Mucosa of stomach (tissue), 1 donor: ENCODE data around the gene EML2.

Experiments
- H3K27me3 ChIP-seq: one replicate; pipeline ENCODE4 v1.7.0; 2013; ENCODE audit warnings: mild to moderate bottlenecking, low read length; ENCODE audit not compliant: control insufficient read depth, insufficient read depth
- H3K36me3 ChIP-seq: one replicate; pipeline ENCODE4 v1.7.0; 2013; ENCODE audit warnings: low read length; ENCODE audit not compliant: control insufficient read depth, insufficient read depth
- H3K4me1 ChIP-seq: one replicate; pipeline ENCODE4 v1.7.0; 2013; ENCODE audit warnings: mild to moderate bottlenecking, low read length; ENCODE audit not compliant: control insufficient read depth, insufficient read depth
- H3K4me3 ChIP-seq: one replicate; pipeline ENCODE4 v1.7.0; 2013; ENCODE audit warnings: low read length
- H3K9ac ChIP-seq: one replicate; pipeline ENCODE4 v1.7.0; 2013; ENCODE audit warnings: mild to moderate bottlenecking, low read length, moderate library complexity
- H3K9me3 ChIP-seq: one replicate; pipeline ENCODE4 v1.7.0; 2013; ENCODE audit warnings: mild to moderate bottlenecking, low read length, moderate library complexity; ENCODE audit not compliant: control insufficient read depth
- donor health status: Pancreatic carcinoma.

The EML2 gene

DNA sequence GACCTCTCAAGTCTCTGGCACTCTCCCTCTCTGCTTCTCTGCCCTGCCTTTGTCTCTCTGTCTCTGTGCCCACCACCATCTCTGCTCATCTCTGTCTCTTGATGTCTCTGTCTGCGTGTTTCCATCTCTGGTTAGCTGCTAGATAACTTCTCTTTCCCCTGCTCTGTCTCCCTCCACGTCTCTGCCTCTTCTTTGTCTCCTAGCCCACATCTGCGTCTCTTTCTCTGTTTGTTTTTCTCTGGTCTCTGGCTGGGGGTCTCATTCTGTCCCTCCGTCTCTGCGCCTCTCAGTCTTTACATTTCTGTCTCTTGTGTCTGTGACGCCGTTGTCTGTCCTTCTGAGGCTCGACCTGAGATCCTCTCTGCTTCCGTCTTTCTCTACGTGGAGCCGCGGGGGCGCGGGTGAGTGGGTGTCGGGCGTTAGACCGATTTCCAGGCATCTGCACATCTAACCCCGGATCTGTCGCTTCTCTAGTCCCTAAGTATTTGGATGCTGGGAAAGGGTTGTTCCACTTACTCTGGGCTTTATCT is 29.2 kb upstream of the EML2 start:
- Histone ChIP-seq H3K27me3 (peaks cover 24% of the 10 kb centered on the region), H3K9ac (peak overlapping the region; percentile 89), H3K9me3 (no peaks in the 10 kb centered on the region), H3K36me3 (no peaks in the 10 kb centered on the region), H3K4me1 (peaks cover 18% of the 10 kb centered on the region), H3K4me3 (peak overlapping the region; percentile 71)

DNA sequence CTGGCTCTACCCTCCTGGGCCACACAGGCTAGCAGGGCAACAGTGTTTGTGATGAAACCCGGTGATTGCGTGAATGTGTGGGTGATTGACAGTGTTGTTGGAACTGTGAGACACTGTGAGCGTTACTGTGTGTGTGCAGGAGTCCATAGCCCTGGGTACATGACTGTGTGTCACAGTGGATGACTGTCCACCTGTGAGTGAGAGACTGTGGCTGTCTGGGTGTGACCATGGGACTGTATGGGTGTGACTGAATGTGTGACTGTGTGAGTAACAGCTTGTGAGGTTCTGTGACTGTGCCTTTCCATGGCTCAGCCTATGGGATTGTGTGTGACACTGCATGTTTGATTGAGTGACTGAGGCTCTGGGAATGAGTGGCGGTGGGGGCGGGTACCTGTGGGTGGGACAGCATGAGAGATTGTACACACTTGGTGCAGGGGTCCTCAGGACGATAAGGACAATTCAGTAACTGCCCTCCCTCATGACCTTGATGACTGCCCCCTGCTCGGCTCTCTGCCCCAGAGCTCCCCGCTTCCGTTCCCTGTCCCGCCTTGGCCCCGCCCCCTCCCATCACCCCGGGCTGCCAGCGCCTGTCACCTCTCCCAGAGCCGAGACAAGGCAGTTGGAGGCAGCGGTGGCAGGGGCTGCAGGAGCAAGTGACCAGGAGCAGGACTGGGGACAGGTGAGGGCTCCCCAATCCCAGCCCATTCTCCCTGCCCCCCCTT is 28.6 kb upstream of the EML2 start, which contains the start of gene GIPR:
GIPR (plus strand) TSS at position 602 of the 722 bp plus-strand sequence. CDS start 1,300 bp downstream, outside the sequence.
- peaks cover 18% of the 10 kb centered on the region for H3K4me1 ChIP-seq
- peak within 1 kb of the TSS; percentile 71 for H3K4me3 ChIP-seq
- peak within 1 kb of the TSS; percentile 89 for H3K9ac ChIP-seq
- H3K27me3 ChIP-seq = peaks cover 24% of the 10 kb centered on the region
- no peaks in the 10 kb centered on the region for H3K9me3 ChIP-seq
- H3K36me3 ChIP-seq = no peaks in the 10 kb centered on the region

DNA sequence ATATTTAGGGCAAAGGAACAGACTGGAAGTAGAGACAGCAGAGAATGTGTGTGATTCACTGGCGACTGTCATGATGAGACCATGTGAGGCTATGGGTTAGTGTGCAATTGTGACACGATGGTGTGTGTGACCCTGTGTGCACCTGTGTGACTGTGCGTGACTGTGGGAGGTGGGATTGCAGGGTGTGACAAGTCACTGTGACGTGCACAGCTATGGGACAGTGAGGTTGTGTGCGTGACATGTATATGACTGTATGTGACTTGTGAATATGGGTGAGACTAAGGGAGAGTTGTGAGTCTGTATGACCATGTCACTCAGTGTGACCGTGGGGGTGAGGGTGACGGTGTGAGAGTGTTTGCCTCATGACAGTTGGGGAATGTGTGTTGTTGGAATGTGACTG is 25.4 kb upstream of the EML2 start:
- H3K4me1 ChIP-seq = peaks cover 7% of the 10 kb centered on the region
- H3K27me3 ChIP-seq = peaks cover 14% of the 10 kb centered on the region
- no peak overlapping the region for H3K4me3 ChIP-seq
- no peak overlapping the region for H3K9ac ChIP-seq
- no peaks in the 10 kb centered on the region for H3K9me3 ChIP-seq
- H3K36me3 ChIP-seq = no peaks in the 10 kb centered on the region

GRCh38 chr19:45663800-45664199 is 24.6 kb upstream of the EML2 start:
- Histone ChIP-seq H3K4me3 (no peak overlapping the region), H3K9me3 (no peaks in the 10 kb centered on the region), H3K4me1 (peaks cover 7% of the 10 kb centered on the region), H3K36me3 (no peaks in the 10 kb centered on the region), H3K9ac (no peak overlapping the region), H3K27me3 (peaks cover 7% of the 10 kb centered on the region)

DNA sequence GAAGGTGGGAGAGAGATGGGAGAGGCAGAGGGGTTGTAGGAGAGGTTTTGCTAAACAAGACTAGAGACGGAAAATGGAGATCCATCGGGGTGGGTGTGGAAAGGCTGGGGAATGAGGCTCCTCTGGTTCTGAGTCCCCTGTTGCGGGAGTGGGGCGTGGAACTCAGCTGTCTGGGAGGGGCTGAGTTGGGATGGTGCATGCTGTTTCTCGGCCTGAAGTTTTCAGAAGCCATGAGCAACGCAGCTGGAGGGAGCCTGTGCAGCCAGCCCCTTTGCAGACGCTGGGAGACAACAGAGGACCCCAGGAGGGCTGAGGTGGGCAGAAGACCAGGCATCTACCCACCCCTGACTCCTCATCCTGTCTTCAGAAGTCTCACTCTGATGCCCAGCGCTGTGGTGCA is 21.4 kb upstream of the EML2 start:
- Histone ChIP-seq H3K9me3 (no peaks in the 10 kb centered on the region), H3K9ac (no peak overlapping the region), H3K27me3 (no peaks in the 10 kb centered on the region), H3K4me3 (no peak overlapping the region), H3K4me1 (no peaks in the 10 kb centered on the region), H3K36me3 (no peaks in the 10 kb centered on the region)

- no peaks in the 10 kb centered on the region for H3K4me1 ChIP-seq
- no peak overlapping the region for H3K9ac ChIP-seq
- no peaks in the 10 kb centered on the region for H3K36me3 ChIP-seq
- H3K27me3 ChIP-seq = no peaks in the 10 kb centered on the region
- H3K9me3 ChIP-seq = no peaks in the 10 kb centered on the region
- H3K4me3 ChIP-seq = no peak overlapping the region
Observed at GRCh38 chr19:45659096-45659729, 20.0 kb upstream of the EML2 start.

GRCh38 chr19:45657520-45658167 is 18.4 kb upstream of the EML2 start:
- H3K27me3 ChIP-seq = no peaks in the 10 kb centered on the region

GRCh38 chr19:45655073-45655472 is 15.9 kb upstream of the EML2 start:
- no peak overlapping the region for H3K4me3 ChIP-seq
- no peak overlapping the region for H3K9ac ChIP-seq
- no peaks in the 10 kb centered on the region for H3K4me1 ChIP-seq
- no peaks in the 10 kb centered on the region for H3K9me3 ChIP-seq
- H3K27me3 ChIP-seq = no peaks in the 10 kb centered on the region
- no peaks in the 10 kb centered on the region for H3K36me3 ChIP-seq

More at GRCh38 chr19:45657520-45658167, 18.4 kb upstream of the EML2 start:
- Histone ChIP-seq H3K36me3 (no peaks in the 10 kb centered on the region), H3K9ac (no peak overlapping the region), H3K9me3 (no peaks in the 10 kb centered on the region), H3K4me1 (no peaks in the 10 kb centered on the region), H3K4me3 (no peak overlapping the region)

GRCh38 chr19:45653634-45654033 is 14.4 kb upstream of the EML2 start:
- H3K9me3 ChIP-seq = no peaks in the 10 kb centered on the region
- H3K4me3 ChIP-seq = no peak overlapping the region
- no peaks in the 10 kb centered on the region for H3K4me1 ChIP-seq
- no peak overlapping the region for H3K9ac ChIP-seq
- H3K27me3 ChIP-seq = no peaks in the 10 kb centered on the region
- H3K36me3 ChIP-seq = no peaks in the 10 kb centered on the region

DNA sequence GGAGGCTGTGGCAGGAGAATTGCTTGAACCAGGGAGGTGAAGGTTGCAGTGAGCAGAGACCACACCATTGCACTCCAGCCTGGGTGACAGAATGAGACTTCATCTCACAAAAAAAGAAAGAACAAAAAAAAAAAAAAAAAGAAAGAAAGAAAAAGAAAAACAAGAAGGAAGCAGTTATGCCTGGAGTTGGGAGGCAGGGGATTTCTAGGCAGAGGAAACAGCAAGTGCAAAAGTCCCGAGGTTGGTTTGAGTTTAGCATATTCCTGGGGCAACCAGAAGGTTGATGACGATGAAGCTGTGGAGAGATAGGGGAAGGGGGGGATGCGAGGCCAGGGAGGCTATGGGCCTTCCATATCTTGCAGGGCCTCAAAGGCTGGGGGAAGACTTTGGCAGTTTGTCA is 11.5 kb upstream of the EML2 start:
- Histone ChIP-seq H3K36me3 (no peaks in the 10 kb centered on the region), H3K4me3 (no peak overlapping the region), H3K27me3 (peaks cover 9% of the 10 kb centered on the region), H3K9me3 (no peaks in the 10 kb centered on the region), H3K9ac (no peak overlapping the region), H3K4me1 (peaks cover 6% of the 10 kb centered on the region)

DNA sequence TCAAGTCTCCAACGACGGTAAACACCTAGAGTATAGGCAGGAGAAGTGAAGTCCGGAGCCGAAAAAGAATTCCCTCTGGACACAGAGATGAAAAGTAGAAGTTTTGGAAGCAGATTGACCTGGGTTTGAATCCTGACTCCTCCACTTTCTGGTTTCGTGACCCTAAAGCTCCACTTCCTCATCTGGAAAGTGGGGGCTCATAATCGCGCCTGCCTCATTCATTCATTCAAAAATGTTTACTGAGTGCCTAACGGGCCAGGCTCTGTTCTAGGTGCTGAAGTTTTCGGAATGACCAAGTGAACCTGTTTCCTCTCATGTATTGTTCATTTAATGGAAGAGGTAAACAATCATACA is 7.1 kb upstream of the EML2 start:
- Histone ChIP-seq H3K9me3 (no peaks in the 10 kb centered on the region), H3K36me3 (no peaks in the 10 kb centered on the region), H3K9ac (no peak overlapping the region), H3K27me3 (peaks cover 35% of the 10 kb centered on the region), H3K4me1 (peaks cover 23% of the 10 kb centered on the region), H3K4me3 (no peak overlapping the region)
